Activated effector memory CD4-positive, alpha-beta T cell treated with anti-CD3 and anti-CD28 coated beads, Interleukin-2, amount 50 U/mL, for 16 hours (primary cell): ENCODE data around the gene NID2.

ENCODE experiments used
- DNase-seq: peaks from one replicate; pipeline ENCODE4 v3.0.0-alpha.2; 2020

The NID2 gene

DNA sequence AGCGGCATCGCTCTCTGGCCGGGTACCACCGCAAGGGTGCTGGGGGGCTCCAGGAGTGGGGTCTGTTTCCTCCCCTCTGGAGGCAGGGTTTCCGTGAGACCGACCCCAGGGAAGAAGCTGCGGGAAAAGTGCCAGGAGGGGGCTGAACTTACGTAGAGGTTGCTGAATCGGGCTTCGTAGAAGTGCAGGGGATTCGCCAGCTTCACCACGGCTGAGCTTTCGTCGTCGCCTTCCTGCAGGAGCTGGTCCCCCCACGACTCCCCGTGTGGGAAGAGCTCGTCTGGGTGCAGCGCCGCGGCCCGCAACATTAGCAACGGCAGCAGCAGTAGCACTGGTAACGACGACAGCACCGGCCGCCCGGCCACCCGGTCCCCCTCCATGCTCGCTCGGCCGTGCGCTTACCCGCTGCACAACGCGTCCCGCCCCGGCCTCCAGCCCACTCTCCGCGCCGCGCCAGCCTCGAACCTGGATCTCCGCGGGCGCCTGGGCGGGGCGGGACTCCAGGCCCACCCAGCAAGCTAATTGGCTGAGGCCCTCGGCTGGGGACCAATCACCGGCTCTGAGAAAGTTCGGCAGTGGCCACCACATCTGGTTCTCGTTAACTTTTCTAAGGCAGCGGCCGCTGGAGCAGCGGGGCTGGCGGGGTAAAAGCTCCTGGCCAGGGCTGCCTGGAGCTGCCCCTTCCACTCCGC, at the start of gene NID2:
Gene NID2 (minus strand): TSS at position 445 of the 692 bp plus-strand sequence. CDS start 65 bp downstream, at position 380.
- peak; percentile 79 for DNase-seq

- no peak for DNase-seq
These were observed 48.4 kb upstream of the NID2 start for GRCh38 chr14:52117111-52117832.

DNA sequence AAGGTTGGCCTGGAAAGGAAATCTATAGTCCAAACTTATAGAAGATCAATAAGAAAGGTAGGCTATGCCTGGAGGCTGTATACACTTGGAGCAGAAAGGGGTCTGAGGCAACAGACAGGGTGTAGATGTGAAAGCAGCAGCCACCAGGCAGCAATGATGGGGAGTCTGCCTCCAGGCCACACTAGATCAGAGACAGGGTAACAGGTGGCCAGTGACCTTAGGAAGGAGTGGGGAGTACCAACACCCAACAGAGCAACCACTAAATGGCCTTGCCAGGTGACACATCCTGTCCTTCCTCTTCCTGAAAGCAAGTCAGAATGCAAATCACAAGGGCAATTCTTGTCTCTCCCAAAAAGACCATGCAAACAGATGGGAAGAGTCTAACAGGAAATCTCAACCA, 46.4 kb upstream of the NID2 start:
- DNase-seq, result no peak

DNA sequence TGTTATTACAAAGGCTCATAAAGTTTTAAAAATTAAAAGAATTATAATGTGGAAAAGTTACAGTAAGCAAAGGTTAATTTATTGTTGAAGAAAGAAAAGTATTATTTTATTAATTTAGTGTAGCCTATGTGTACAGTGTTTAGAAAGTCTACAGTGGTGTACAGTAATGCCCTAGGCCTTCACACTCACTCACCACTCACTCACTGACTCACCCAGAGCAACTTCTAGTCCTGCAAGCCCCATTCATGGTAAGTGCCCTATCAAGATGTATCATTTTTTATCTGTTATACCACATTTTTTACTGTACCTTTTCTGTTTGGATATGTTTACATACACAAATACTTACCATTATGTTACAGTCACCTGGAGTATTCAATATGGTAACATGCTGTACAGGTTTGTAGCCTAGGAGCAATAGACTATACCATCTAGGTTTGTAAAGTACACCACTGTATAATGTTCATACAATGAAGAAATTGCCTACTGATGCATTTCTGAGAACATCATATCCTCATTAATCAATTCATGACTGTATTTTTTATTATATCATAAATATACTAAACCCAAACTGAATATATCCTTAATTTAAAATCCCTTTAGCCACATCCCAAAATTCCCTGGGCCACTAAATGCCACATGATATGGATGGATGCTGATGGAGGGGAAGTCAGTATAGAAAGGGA, 43.6 kb upstream of the NID2 start:
- DNase-seq, result no peak

DNA sequence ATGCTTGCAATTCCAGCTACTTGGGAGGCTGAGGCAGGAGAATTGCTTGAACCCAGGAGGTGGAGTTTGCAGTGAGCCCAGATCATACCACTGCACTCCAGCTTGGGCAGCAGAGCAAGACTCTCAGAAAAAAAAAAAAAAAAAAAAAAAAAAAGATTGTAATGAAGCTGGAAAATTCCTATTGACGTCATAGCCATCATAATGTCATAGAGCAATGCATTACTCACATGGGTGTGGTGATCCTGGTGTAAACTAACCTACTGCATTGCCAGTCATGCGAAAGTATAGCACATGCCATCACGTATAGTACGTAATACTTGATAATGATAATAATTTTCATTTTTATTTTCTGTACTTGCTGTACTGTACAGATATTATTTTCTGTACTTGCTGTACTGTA, 42.7 kb upstream of the NID2 start:
- no peak for DNase-seq

GRCh38 chr14:52110441-52111086, 41.7 kb upstream of the NID2 start:
- no peak for DNase-seq

DNA sequence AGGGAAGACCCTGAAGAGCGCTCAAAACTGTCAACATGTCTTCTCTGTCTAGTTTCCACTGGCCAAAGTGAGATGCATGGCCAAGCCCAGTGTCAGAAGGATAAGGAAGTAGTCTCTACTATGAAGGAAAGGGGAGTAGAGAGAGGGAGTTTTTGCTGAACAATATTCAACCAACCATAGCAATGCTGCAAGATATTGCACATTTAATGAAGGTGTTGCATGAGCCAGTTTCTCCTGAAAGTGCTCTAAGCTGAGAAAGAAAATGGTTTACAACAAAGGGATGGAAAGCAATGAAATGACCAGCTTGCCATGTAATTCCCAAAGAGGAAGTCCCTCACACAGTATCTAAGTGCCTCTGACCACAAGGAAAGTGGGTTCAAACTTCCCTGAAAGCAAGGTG, 40.0 kb upstream of the NID2 start:
- DNase-seq, result no peak

GRCh38 chr14:52106840-52107239, 38.0 kb upstream of the NID2 start:
- no peak for DNase-seq

GRCh38 chr14:52103416-52103815, 34.6 kb upstream of the NID2 start:
- no peak for DNase-seq

GRCh38 chr14:52095794-52096193, 26.9 kb upstream of the NID2 start:
- no peak for DNase-seq

GRCh38 chr14:52095336-52095735, 26.5 kb upstream of the NID2 start:
- DNase-seq, result no peak

DNA sequence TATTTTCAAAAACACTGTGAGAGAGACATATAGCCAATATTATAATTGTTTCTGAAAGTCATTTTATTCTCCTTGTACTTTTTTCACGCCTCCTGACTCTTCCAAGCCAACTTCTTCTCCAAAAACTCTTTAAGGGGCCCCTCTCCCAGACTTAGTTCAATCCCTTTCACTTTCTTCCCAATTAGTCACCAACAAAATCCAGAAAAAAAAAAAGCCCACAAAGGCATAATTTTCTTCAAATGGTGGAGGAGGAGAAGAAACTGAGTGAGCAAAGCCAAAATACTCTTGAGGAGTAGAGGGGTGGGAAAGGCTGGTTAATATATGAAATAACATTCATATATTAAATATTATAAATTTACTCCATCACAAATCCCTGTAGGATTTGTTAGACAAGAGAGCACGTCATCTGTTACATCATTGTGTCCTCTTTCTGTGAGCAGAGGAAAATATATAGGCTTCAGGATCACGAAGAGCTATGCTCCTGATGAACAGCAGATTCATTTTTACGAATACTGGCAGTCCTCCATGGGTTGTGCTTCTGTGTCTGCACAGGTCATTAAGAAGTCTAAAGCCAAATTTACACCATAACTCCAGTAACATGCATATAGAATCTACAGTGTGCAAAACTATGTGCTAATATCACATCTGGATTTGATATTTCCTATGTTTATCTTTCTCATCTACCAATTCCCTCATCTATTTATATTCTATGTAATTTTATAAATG, 25.9 kb upstream of the NID2 start:
- no peak for DNase-seq

DNA sequence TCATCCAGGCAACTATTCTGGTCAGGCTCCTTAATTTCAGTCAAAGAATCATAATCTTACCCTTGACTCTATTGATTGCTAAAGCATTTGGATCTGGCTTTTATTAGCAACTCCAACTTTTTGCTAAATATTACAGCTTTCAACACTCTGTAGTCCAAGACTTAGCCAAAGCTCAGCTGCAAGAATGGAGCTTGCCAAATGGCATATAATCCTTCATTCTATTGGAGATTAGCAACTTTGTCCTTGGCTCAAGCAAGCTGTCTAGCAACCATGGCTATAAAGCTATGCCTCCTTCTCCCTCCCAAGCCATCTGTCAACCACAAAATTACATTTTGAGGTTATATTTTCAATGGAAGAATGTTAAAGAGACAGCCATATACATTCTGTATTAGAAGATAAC, 23.1 kb upstream of the NID2 start:
- DNase-seq, result no peak

DNA sequence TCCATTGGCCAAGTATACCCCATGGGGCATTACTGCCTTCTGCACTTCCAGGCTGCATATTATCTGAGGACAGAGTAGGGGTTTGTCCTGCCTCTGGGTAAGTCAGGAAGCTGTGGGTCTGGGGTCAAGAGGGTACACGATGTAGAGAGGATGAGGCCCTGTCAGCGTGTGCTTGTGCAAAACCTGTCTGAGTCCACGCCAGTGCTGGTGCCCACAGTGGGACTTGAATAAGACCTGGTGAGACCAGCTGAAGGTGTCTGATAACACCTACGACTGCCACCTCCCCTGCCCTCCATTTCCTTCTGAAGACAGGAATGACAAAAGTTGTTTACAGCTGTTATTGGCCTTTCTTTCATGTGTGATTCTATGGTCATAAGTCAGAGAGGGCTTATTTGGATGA, 22.1 kb upstream of the NID2 start:
- DNase-seq, result no peak

DNA sequence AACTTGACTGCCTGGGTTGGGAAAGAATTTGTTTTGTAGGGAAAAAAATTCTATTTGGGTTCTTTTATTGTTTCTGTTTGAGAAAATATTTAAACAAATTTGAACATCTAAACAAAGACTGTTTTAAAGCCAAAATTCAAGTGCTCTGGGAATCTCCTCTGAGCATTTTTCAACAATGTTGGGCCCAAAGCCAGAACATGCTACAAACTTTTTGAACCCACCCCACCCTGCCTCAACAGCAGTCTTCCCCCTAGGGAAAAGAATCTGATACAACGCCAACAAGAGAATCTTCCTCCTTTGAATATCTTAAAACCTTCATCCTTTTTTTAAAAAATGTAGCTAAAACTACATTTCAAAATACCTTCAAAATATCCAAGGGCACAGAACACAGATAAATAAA, 20.4 kb upstream of the NID2 start:
- DNase-seq, result no peak

DNA sequence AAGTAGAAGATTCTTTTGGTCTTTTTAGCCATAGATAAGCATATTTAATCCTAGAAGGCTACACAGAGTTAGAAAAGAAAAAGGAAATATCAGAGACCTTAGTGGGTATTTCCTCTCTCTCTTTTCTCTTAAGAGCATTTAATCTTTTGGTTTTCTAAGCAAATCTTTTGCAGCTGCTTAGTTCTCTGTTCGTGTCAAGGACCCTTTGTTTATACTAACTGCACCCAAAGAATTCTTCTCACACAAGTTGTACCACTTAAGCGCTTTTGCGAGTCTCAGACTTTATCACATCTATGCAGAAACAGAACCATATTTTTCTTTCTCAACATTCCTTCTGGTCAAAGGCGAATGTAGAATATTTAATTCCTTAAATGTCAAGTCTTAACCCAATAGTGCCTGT, 17.9 kb upstream of the NID2 start:
- DNase-seq, result no peak

DNA sequence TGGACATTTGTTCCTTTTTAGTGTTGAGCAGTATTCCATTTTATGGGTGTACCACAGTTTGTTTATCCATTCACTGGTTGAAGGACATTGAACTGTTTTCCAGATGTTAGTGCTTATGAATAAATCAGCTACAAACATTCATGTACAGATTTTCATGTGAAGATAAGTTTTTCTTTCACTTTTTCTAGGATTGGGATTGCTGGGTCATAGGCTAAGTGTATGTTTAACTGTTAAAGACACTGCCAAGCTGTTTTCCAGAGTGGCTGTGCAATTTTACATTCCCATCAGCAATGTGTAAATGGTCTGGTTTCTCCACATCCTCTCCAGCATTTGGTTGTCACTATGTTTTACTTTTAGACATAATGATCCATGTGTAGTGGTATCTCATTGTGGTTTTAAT, 14.0 kb upstream of the NID2 start:
- DNase-seq, result no peak

- DNase-seq, result no peak
These were observed 13.1 kb upstream of the NID2 start for GRCh38 chr14:52081964-52082363.

- DNase-seq, result no peak
These were observed 12.2 kb upstream of the NID2 start for GRCh38 chr14:52080808-52081755.

- DNase-seq, result no peak
These were observed 11.4 kb upstream of the NID2 start for GRCh38 chr14:52080158-52080800.
